IMR-90 (cell line): ENCODE measurements around the gene COL28A1. TPM values are rescaled to one million over a fixed set of nuclear protein-coding genes. Genes with fewer than 3 reads are reported as not detected.

Experiments
- ATAC-seq: fragments of 200-7000 bp; cut with Tn5 transposase; 2 replicates; pipeline ENCODE4 v1.9.1; 2020; ENCODE audit warnings: low read depth, mild to moderate bottlenecking, moderate library complexity
- BruUV-seq: library from RNA; stranded (reverse); fragments of 400-500 nt; replicated peaks from 2 replicates; lab custom pipeline; 2021; lab: Mats Ljungman, UMichigan
- CTCF ChIA-PET: fragments of 300-600 bp; formaldehyde crosslinking; extraction: SDS; loops from one replicate; lab custom pipeline; 2021; ENCODE audit warnings: antibody characterized with exemption; lab: Yijun Ruan, JAX
- POLR2A ChIA-PET: fragments of 300-600 bp; sonication (Branson Sonifier 250); formaldehyde crosslinking; loops from one replicate; lab custom pipeline; 2022; ENCODE audit warnings: antibody characterized with exemption; ENCODE audit not compliant: unreplicated experiment; lab: Charles Lee
- DNase-seq: peaks from one replicate; pipeline ENCODE4 v3.0.0; 2013
- H2AFZ ChIP-seq: replicated peaks from 2 replicates; pipeline ENCODE3; 2013; ENCODE audit warnings: low read length, mild to moderate bottlenecking; ENCODE audit not compliant: poor library complexity
- H2AK5ac ChIP-seq: 2 replicates; pipeline ENCODE4 v1.6.1; 2013; ENCODE audit warnings: low read depth, low read length, inconsistent platforms
- H2AK9ac ChIP-seq: replicated peaks from 2 replicates; pipeline ENCODE3; 2013; ENCODE audit warnings: mild to moderate bottlenecking, low read depth, low read length, moderate library complexity; ENCODE audit not compliant: poor library complexity
- H2BK120ac ChIP-seq: 2 replicates; pipeline ENCODE4 v1.6.1; 2013; ENCODE audit warnings: low read depth, low read length, inconsistent platforms
- H2BK15ac ChIP-seq: 3 replicates; pipeline ENCODE4 v1.6.1; 2013; ENCODE audit warnings: low read depth, low read length, inconsistent platforms
- H2BK20ac ChIP-seq: 2 replicates; pipeline ENCODE4 v1.6.1; 2013; ENCODE audit warnings: low read depth, mild to moderate bottlenecking, inconsistent platforms, low read length, moderate library complexity
- H2BK5ac ChIP-seq: 2 replicates; pipeline ENCODE4 v1.6.1; 2013; ENCODE audit warnings: mild to moderate bottlenecking, low read depth, low read length, inconsistent platforms; ENCODE audit not compliant: poor library complexity, severe bottlenecking
- H3K14ac ChIP-seq: replicated peaks from 2 replicates; pipeline ENCODE4 v1.6.1; 2013; ENCODE audit warnings: low read depth, low read length, inconsistent platforms
- H3K18ac ChIP-seq: 2 replicates; pipeline ENCODE4 v1.6.1; 2013; ENCODE audit warnings: low read depth, low read length, control low read depth
- H3K23ac ChIP-seq: 2 replicates; pipeline ENCODE4 v1.6.1; 2013; ENCODE audit warnings: low read depth, low read length, inconsistent platforms
- H3K27ac ChIP-seq: 2 replicates; pipeline ENCODE4 v1.5.1; 2013; ENCODE audit warnings: mild to moderate bottlenecking, control low read depth, low read length; ENCODE audit not compliant: insufficient read depth
- H3K27me3 ChIP-seq: 2 replicates; pipeline ENCODE4 v1.6.1; 2013; ENCODE audit warnings: low read length; ENCODE audit not compliant: control insufficient read depth, insufficient read depth
- H3K36me3 ChIP-seq: 2 replicates; pipeline ENCODE4 v1.6.1; 2013; ENCODE audit warnings: low read length, mixed read lengths; ENCODE audit not compliant: control insufficient read depth, insufficient read depth
- H3K4ac ChIP-seq: 2 replicates; pipeline ENCODE4 v1.6.1; 2013; ENCODE audit warnings: low read depth, low read length, inconsistent platforms
- H3K4me1 ChIP-seq: 2 replicates; pipeline ENCODE4 v1.6.1; 2013; ENCODE audit warnings: low read length, mixed read lengths; ENCODE audit not compliant: control insufficient read depth, insufficient read depth
- H3K4me2 ChIP-seq: 2 replicates; pipeline ENCODE4 v1.6.1; 2013; ENCODE audit warnings: low read depth, mild to moderate bottlenecking, control low read depth, low read length, moderate library complexity
- H3K4me3 ChIP-seq: 2 replicates; pipeline ENCODE4 v1.5.1; 2013; ENCODE audit warnings: low read depth, mild to moderate bottlenecking, control low read depth, low read length, moderate library complexity; ENCODE audit not compliant: insufficient read depth
- H3K56ac ChIP-seq: 2 replicates; pipeline ENCODE4 v1.6.1; 2013; ENCODE audit warnings: low read length, inconsistent platforms; ENCODE audit not compliant: insufficient read depth; ENCODE audit errors: extremely low read depth
- H3K79me1 ChIP-seq, 2 experiments: 2 replicates each; pipeline ENCODE4 v1.6.1; 2013; ENCODE audit warnings: low read length in 2 of 2, inconsistent platforms in 1 of 2, low read depth in 1 of 2
- H3K9ac ChIP-seq: 2 replicates; pipeline ENCODE4 v1.6.1; 2013; ENCODE audit warnings: low read depth, low read length, control low read depth
- H3K9me1 ChIP-seq: 2 replicates; pipeline ENCODE4 v1.6.1; 2013; ENCODE audit warnings: low read length, inconsistent platforms; ENCODE audit not compliant: insufficient read depth
- H3K9me3 ChIP-seq: 2 replicates; pipeline ENCODE4 v1.6.1; 2013; ENCODE audit warnings: low read length; ENCODE audit not compliant: control insufficient read depth, insufficient read depth
- H4K20me1 ChIP-seq: 2 replicates; pipeline ENCODE4 v1.6.1; 2013; ENCODE audit warnings: low read length, inconsistent platforms; ENCODE audit not compliant: insufficient read depth
- H4K5ac ChIP-seq: 2 replicates; pipeline ENCODE4 v1.6.1; 2013; ENCODE audit warnings: mild to moderate bottlenecking, low read depth, low read length, control low read depth
- H4K8ac ChIP-seq, 2 experiments: 2 replicates each; pipeline ENCODE4 v1.6.1; 2013; ENCODE audit warnings: low read depth in 2 of 2, low read length in 2 of 2, control low read depth in 1 of 2, inconsistent platforms in 1 of 2
- H4K91ac ChIP-seq: 2 replicates; pipeline ENCODE4 v1.6.1; 2013; ENCODE audit warnings: low read depth, low read length, inconsistent platforms; ENCODE audit not compliant: insufficient read depth
- BHLHE40 ChIP-seq: fragments of 150-350 bp; IDR thresholded peaks from 2 replicates; pipeline ENCODE4 v1.6.1; 2016; ENCODE audit warnings: mild to moderate bottlenecking, low read depth, low read length
- CEBPB ChIP-seq: IDR thresholded peaks from 2 replicates; pipeline ENCODE4 v1.6.1; 2012; ENCODE audit warnings: low read depth, low read length, improper control_type of control experiment
- FOS ChIP-seq: fragments of 150-350 bp; IDR thresholded peaks from 2 replicates; pipeline ENCODE4 v1.6.1; 2016; ENCODE audit warnings: low read depth, low read length
- MAFK ChIP-seq: IDR thresholded peaks from 2 replicates; pipeline ENCODE4 v1.6.1; 2012; ENCODE audit warnings: low read depth, low read length, improper control_type of control experiment
- MAZ ChIP-seq: IDR thresholded peaks from 2 replicates; pipeline ENCODE4 v1.6.1; 2012; ENCODE audit warnings: low read depth, mild to moderate bottlenecking, low read length, improper control_type of control experiment, moderate library complexity, borderline replicate concordance
- MXI1 ChIP-seq: IDR thresholded peaks from 2 replicates; pipeline ENCODE4 v1.6.1; 2012; ENCODE audit warnings: low read depth, mild to moderate bottlenecking, low read length, moderate library complexity, borderline replicate concordance
- NFE2L2 ChIP-seq: fragments of 150-350 bp; IDR thresholded peaks from 2 replicates; pipeline ENCODE4 v1.6.1; 2016; ENCODE audit warnings: low read depth, mild to moderate bottlenecking, low read length
- POLR2A ChIP-seq: IDR thresholded peaks from 2 replicates; pipeline ENCODE4 v1.6.1; 2012; ENCODE audit warnings: mild to moderate bottlenecking, low read depth, low read length
- RCOR1 ChIP-seq: IDR thresholded peaks from 2 replicates; pipeline ENCODE4 v1.6.1; 2012; ENCODE audit warnings: mild to moderate bottlenecking, low read length, improper control_type of control experiment; ENCODE audit not compliant: insufficient replicate concordance
- RFX5 ChIP-seq: IDR thresholded peaks from 2 replicates; pipeline ENCODE4 v1.8.0; 2012; ENCODE audit warnings: low read depth, mild to moderate bottlenecking, low read length, moderate library complexity
- SMC3 ChIP-seq: fragments of 150-350 bp; IDR thresholded peaks from 2 replicates; pipeline ENCODE4 v1.6.1; 2016; ENCODE audit warnings: low read depth, mild to moderate bottlenecking, antibody characterized with exemption, low read length, moderate library complexity
- WGBS, 2 experiments: methylation state at CpG; one replicate each; pipeline versions ENCODE4 v1.1.5 to v1.1.7; 2013; ENCODE audit warnings: missing lambda C conversion rate in 2 of 2; ENCODE audit not compliant: insufficient read length in 1 of 2; ENCODE audit errors: extremely low coverage in 2 of 2; 5-methylcytosine and 5-hydroxymethylcytosine counted together
- dilution Hi-C: fragments of 300-500 bp; cut with HindIII; formaldehyde crosslinking; loops from one replicate; pipeline ENCODE4 v1.14.3; 2018; ENCODE audit warnings: low sequenced_read_pairs; ENCODE audit not compliant: unreplicated experiment
- in situ Hi-C: fragments of 300-500 bp; cut with MboI; formaldehyde crosslinking; loops from 3 replicates; pipeline ENCODE4 v1.14.3; 2019; ENCODE audit warnings: low sequenced_read_pairs, inconsistent platforms, mixed read lengths
- intact Hi-C: fragments of 100-400 bp; cut with micrococcal nuclease; formaldehyde crosslinking; loops from 2 replicates; pipeline ENCODE4 v1.10.0; 2022
- polyA plus RNA-seq, 3 experiments: library from polyadenylated mRNA; depleted of rRNA; stranded (reverse); fragments of >200 nt; gene quantifications; 2 replicates each; pipeline ENCODE4 v1.2.3, GENCODE V29; 2012; ENCODE audit warnings: low replicate concordance in 1 of 3
- total RNA-seq: library from RNA; depleted of rRNA; stranded (reverse); fragments of >200 nt; gene quantifications from 2 replicates; pipeline ENCODE4 v1.2.3, GENCODE V29; 2012
- TF ChIP-seq, protein P1 (sequence below): fragments of 150-350 bp; IDR thresholded peaks from 2 replicates; pipeline ENCODE4 v1.6.1; 2017; ENCODE audit warnings: mild to moderate bottlenecking, antibody characterized with exemption, low read length, low read depth
- TF ChIP-seq, protein P2 (sequence below): fragments of 150-350 bp; IDR thresholded peaks from 2 replicates; pipeline ENCODE4 v1.6.1; 2016; ENCODE audit warnings: low read depth, mild to moderate bottlenecking, low read length, moderate library complexity, borderline replicate concordance

The COL28A1 gene
- total and polyA plus RNA-seq, 2 of the 4 experiments (the other 2 are of a cell fraction) = under 0.01 to 0.05 TPM

DNA sequence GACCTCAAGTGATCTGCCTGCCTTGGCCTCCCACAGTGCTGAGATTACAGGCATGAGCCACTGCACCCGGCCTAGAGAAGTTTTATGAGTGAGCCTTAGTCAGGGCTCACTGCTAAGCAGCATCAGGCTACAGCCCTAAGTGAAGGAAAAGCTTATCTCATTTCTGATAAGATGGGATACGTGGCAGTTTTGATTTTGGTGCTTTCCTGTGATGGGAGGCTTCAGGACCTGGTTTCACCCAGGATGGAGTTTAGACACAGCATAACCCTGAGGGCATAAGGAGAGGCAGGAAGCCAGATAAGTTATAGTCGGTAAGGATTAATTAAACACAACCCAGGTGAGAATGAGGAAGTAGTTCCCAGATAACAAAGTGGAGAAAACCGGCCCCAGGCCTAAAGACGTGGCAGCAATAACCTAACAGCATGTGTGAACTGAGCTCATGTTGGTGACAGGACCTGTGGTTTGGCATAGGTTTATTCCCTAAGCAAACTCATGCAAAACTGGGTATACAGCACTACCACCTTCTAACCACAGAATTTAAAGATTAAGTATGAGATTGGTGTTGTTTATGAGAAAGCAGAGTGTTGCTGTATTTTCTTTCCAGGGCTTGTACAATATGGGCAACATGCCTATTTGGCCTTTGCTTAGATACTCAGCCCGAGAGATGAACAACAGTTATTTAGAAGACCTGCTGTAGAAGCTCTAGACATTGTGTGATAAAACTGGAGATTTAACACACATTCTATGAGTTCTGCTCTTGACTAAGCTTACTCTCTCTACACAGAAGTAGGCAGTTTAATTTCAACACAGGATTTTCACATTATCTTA lies 119.4 kb downstream of the COL28A1 start:
- H3K4me3 ChIP-seq = no peak overlapping the region
- WGBS, 2 experiments = 0% methylated on average over 1 of the region's 6 CpGs; no CpG with 5 or more reads in 1 of the 2 experiments
- intact Hi-C loops (loop anchor here (2.0 to 10.0 kb wide), 2 partner anchors 313 to 461 kb away; no protein-coding TSS in a partner anchor), dilution Hi-C loops (no loop called here), in situ Hi-C loops (no loop called here)
- H3K56ac ChIP-seq = no peak overlapping the region
- H3K14ac ChIP-seq = no peak overlapping the region
- TF ChIP-seq RFX5 = no peak
- TF ChIP-seq MAZ = no peak
- no peak for TF ChIP-seq FOS
- TF ChIP-seq MAFK = no peak
- TF ChIP-seq, protein P1, sequence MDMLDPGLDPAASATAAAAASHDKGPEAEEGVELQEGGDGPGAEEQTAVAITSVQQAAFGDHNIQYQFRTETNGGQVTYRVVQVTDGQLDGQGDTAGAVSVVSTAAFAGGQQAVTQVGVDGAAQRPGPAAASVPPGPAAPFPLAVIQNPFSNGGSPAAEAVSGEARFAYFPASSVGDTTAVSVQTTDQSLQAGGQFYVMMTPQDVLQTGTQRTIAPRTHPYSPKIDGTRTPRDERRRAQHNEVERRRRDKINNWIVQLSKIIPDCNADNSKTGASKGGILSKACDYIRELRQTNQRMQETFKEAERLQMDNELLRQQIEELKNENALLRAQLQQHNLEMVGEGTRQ = no peak
- TF ChIP-seq, protein P2, sequence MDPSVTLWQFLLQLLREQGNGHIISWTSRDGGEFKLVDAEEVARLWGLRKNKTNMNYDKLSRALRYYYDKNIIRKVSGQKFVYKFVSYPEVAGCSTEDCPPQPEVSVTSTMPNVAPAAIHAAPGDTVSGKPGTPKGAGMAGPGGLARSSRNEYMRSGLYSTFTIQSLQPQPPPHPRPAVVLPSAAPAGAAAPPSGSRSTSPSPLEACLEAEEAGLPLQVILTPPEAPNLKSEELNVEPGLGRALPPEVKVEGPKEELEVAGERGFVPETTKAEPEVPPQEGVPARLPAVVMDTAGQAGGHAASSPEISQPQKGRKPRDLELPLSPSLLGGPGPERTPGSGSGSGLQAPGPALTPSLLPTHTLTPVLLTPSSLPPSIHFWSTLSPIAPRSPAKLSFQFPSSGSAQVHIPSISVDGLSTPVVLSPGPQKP = no peak
- TF ChIP-seq NFE2L2 = no peak
- TF ChIP-seq RCOR1 = no peak
- TF ChIP-seq SMC3 = no peak
- TF ChIP-seq MXI1 = no peak
- no peak for TF ChIP-seq BHLHE40
- no peak for TF ChIP-seq CEBPB
- no peak for TF ChIP-seq POLR2A
- DNase-seq = peak; percentile 45
- H3K27ac ChIP-seq = no peak overlapping the region
- no peak overlapping the region for H3K4me2 ChIP-seq
- H3K36me3 ChIP-seq = no peaks in the 10 kb centered on the region
- ChIA-PET POLR2A (interaction anchor here (0.8 kb wide), 1 partner anchor 100 kb away, joined by 3 read pairs; no protein-coding TSS in a partner anchor), CTCF (interaction anchor here (0.7 kb wide), 1 partner anchor 9 kb away, joined by 4 read pairs; no protein-coding TSS in a partner anchor)
- H3K23ac ChIP-seq = no peak overlapping the region
- no peaks in the 10 kb centered on the region for H3K9me1 ChIP-seq
- no peak overlapping the region for H4K91ac ChIP-seq
- H3K27me3 ChIP-seq = no peaks in the 10 kb centered on the region; the same call in 1 of the 2 replicates
- BruUV-seq = no TSS peak
- H4K5ac ChIP-seq = no peak overlapping the region
- no peaks in the 10 kb centered on the region for H3K4me1 ChIP-seq
- H4K8ac ChIP-seq = no peak overlapping the region
- H3K79me1 ChIP-seq = no peaks in the 10 kb centered on the region
- no peak overlapping the region for H2BK5ac ChIP-seq
- H3K4ac ChIP-seq = no peak overlapping the region
- H2AFZ ChIP-seq = peak overlapping the region; percentile 44
- no peaks in the 10 kb centered on the region for H3K9me3 ChIP-seq
- H3K18ac ChIP-seq = no peak overlapping the region
- no peak overlapping the region for H2BK15ac ChIP-seq
- H2BK20ac ChIP-seq = no peak overlapping the region
- H2BK120ac ChIP-seq = no peak overlapping the region
- H2AK5ac ChIP-seq = no peak overlapping the region
- H2AK9ac ChIP-seq = no peak overlapping the region
- H4K20me1 ChIP-seq = no peaks in the 10 kb centered on the region
- H3K9ac ChIP-seq = no peak overlapping the region
- peak; percentile 67 for ATAC-seq
